ENCODE measurements around the gene RNU1-4. TPM values are rescaled to one million over a fixed set of nuclear protein-coding genes. Genes with fewer than 3 reads are reported as not detected.
"Not testable (repeated sequence)": the region's sequence is repeated elsewhere in the genome, so short reads cannot be mapped to it uniquely, and the experiment has no call there.

Gene RNU1-4
- total RNA-seq, 2 donors from 2014 or later, result 2,483 to 3,611 TPM

DNA sequence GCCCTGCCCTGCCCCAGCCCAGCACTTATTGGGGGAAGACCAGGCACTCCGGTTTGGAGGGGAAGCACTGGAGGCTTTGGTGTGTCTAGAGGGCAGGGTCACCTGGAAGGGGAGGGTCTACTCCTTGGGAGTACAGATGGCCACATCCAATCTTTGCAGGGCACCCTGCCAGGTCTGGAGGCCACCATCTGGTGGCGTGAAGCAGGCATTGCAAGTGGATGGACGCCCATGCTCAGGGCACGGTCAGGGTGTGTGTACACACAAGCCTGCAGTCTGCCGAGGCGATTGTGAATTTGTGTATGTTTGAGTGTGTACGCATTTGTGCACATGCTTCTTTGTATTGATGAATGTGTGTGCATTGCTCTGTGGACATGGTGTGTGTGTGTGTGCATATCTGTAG, 37.2 kb upstream of the RNU1-4 start:
- H3K27ac Mint-ChIP-seq; H3K27me3 Mint-ChIP-seq (ENCODE audit: insufficient read depth); H3K4me3 ChIP-seq (ENCODE audit: low read length); H3K9ac ChIP-seq (ENCODE audit: extremely low read depth, low read length, poor library complexity, severe bottlenecking); H3K4me3 Mint-ChIP-seq; H3K27ac ChIP-seq (ENCODE audit: low read depth, low read length); H3K9me3 Mint-ChIP-seq; H3K36me3 ChIP-seq (ENCODE audit: control insufficient read depth, insufficient read depth, low read length); DNase-seq; H3K4me1 Mint-ChIP-seq; H3K4me1 ChIP-seq (ENCODE audit: control insufficient read depth, insufficient read depth, low read length); H3K9me3 ChIP-seq (ENCODE audit: control insufficient read depth, low read length); H3K27me3 ChIP-seq (ENCODE audit: control insufficient read depth, insufficient read depth, low read length, poor library complexity, severe bottlenecking); H3K36me3 Mint-ChIP-seq (ENCODE audit: low read depth): not testable (repeated sequence)
- 40% methylated on average over 1 of the region's 7 CpGs; no CpG with 5 or more reads in 1 of the 2 experiments for WGBS, 2 experiments (ENCODE audit: insufficient coverage in 1 of 2, insufficient read length in 1 of 2)

DNA sequence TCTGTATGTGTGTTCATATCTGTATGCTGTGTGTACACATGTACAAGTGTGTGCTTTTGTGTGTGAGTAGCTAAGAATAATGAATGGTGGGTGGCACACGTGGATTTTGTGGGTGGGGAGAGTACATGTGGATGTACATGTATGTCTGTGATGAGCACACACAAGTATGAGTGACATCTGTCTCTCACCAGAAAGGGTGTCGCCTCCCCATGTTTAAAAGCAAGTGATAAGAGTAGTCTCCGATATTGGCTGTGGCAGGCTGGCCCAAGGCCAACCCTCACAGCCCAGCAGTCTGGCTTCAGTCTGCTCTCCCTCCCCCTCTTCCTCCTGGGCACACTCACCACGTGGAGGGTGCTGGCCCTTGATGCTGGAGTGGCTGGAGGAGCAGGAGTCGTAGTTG, 36.7 kb upstream of the RNU1-4 start:
- H3K4me1 Mint-ChIP-seq; H3K4me3 Mint-ChIP-seq; H3K9ac ChIP-seq (ENCODE audit: extremely low read depth, low read length, poor library complexity, severe bottlenecking); H3K36me3 Mint-ChIP-seq (ENCODE audit: low read depth); H3K27ac ChIP-seq (ENCODE audit: low read depth, low read length); H3K36me3 ChIP-seq (ENCODE audit: control insufficient read depth, insufficient read depth, low read length); H3K9me3 ChIP-seq (ENCODE audit: control insufficient read depth, low read length); H3K27ac Mint-ChIP-seq; H3K4me3 ChIP-seq (ENCODE audit: low read length); H3K4me1 ChIP-seq (ENCODE audit: control insufficient read depth, insufficient read depth, low read length); H3K9me3 Mint-ChIP-seq; H3K27me3 ChIP-seq (ENCODE audit: control insufficient read depth, insufficient read depth, low read length, poor library complexity, severe bottlenecking); DNase-seq; H3K27me3 Mint-ChIP-seq (ENCODE audit: insufficient read depth): not testable (repeated sequence)
- WGBS, 2 experiments (ENCODE audit: insufficient coverage in 1 of 2, insufficient read length in 1 of 2), result 75% methylated on average over 2 of the region's 5 CpGs; no CpG with 5 or more reads in 1 of the 2 experiments

DNA sequence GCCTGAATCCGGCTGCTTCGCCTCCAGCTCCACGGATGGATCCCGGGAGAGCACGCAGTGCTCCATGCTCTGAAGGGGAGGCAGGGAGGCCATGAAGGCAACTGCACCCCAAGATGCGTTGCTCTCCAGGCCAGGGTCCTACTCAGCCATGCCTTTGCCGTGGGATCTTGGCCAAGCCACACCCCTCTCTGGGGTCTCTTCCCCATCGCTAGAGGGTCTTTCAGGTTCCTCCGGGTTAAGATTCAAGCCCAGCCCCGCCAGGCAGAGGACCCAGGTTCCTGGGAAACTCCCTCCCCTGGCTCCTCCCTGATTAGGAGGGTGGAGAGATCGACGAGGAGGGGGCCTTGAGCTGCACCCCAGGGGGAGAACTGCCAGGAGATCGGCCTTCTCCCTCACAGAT, 36.2 kb upstream of the RNU1-4 start:
- H3K9me3 ChIP-seq (ENCODE audit: control insufficient read depth, low read length); H3K4me3 Mint-ChIP-seq; H3K36me3 ChIP-seq (ENCODE audit: control insufficient read depth, insufficient read depth, low read length); H3K9me3 Mint-ChIP-seq; H3K4me1 ChIP-seq (ENCODE audit: control insufficient read depth, insufficient read depth, low read length); H3K27me3 Mint-ChIP-seq (ENCODE audit: insufficient read depth); H3K36me3 Mint-ChIP-seq (ENCODE audit: low read depth); H3K27ac ChIP-seq (ENCODE audit: low read depth, low read length); H3K27me3 ChIP-seq (ENCODE audit: control insufficient read depth, insufficient read depth, low read length, poor library complexity, severe bottlenecking); H3K9ac ChIP-seq (ENCODE audit: extremely low read depth, low read length, poor library complexity, severe bottlenecking); H3K4me3 ChIP-seq (ENCODE audit: low read length); DNase-seq; H3K4me1 Mint-ChIP-seq; H3K27ac Mint-ChIP-seq: not testable (repeated sequence)
- 92 to 100% methylated on average over 1 to 5 of the region's 13 CpGs for WGBS, 2 experiments (ENCODE audit: insufficient coverage in 1 of 2, insufficient read length in 1 of 2)

DNA sequence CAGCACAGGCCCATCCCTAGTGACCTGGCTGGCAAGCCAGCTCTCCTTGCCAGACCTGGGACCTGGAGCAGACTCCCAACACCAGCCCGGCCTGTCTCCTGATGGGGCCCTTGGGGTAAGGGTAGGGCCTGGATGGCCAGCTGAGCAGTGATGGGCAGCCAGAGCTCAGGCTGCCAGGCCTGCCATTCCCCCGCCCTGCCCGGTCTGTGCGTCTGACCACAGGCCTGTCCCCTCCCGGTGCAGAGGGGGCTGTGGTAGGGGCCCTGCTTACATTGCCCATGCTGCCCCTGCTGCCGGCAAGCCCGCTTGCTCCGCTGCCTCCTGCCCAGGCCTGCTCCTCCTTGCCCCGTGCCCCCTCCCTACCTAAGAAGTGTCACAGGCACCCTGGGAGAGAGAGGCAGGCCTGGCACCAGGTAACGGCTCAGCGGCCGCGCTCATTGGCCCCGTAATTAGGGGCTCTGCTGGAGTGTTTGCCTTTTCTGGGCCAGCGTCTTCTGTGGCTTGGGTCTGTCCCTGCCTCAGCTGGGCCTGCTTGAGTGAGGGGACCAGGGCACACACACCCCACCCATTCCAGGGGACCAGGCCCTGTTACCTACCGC, 35.7 kb upstream of the RNU1-4 start:
- H3K27me3 Mint-ChIP-seq (ENCODE audit: insufficient read depth); H3K9ac ChIP-seq (ENCODE audit: extremely low read depth, low read length, poor library complexity, severe bottlenecking); DNase-seq; H3K4me1 Mint-ChIP-seq; H3K27ac ChIP-seq (ENCODE audit: low read depth, low read length); H3K4me3 ChIP-seq (ENCODE audit: low read length); H3K4me1 ChIP-seq (ENCODE audit: control insufficient read depth, insufficient read depth, low read length); H3K36me3 ChIP-seq (ENCODE audit: control insufficient read depth, insufficient read depth, low read length); H3K36me3 Mint-ChIP-seq (ENCODE audit: low read depth); H3K27me3 ChIP-seq (ENCODE audit: control insufficient read depth, insufficient read depth, low read length, poor library complexity, severe bottlenecking); H3K9me3 Mint-ChIP-seq; H3K27ac Mint-ChIP-seq; H3K4me3 Mint-ChIP-seq; H3K9me3 ChIP-seq (ENCODE audit: control insufficient read depth, low read length): not testable (repeated sequence)
- WGBS, 2 experiments (ENCODE audit: insufficient coverage in 1 of 2, insufficient read length in 1 of 2), result 97% methylated on average over 7 of the region's 16 CpGs; no CpG with 5 or more reads in 1 of the 2 experiments

- not testable (repeated sequence) for H3K27me3 ChIP-seq (ENCODE audit: control insufficient read depth, insufficient read depth, low read length, poor library complexity, severe bottlenecking); H3K9me3 ChIP-seq (ENCODE audit: control insufficient read depth, low read length); H3K4me3 ChIP-seq (ENCODE audit: low read length); H3K27me3 Mint-ChIP-seq (ENCODE audit: insufficient read depth); DNase-seq; H3K36me3 Mint-ChIP-seq (ENCODE audit: low read depth); H3K4me1 ChIP-seq (ENCODE audit: control insufficient read depth, insufficient read depth, low read length); H3K9ac ChIP-seq (ENCODE audit: extremely low read depth, low read length, poor library complexity, severe bottlenecking); H3K27ac ChIP-seq (ENCODE audit: low read depth, low read length); H3K4me3 Mint-ChIP-seq; H3K27ac Mint-ChIP-seq; H3K9me3 Mint-ChIP-seq; H3K36me3 ChIP-seq (ENCODE audit: control insufficient read depth, insufficient read depth, low read length); H3K4me1 Mint-ChIP-seq
- 75 to 84% methylated on average over 4 to 6 of the region's 6 CpGs for WGBS, 2 experiments (ENCODE audit: insufficient coverage in 1 of 2, insufficient read length in 1 of 2)
Measured at GRCh38 chr1:16706302-16706701, 34.0 kb upstream of the RNU1-4 start.
